GM21381 (cell line): ENCODE data around the gene NDRG3.
"Not testable (repeated sequence)": the region's sequence is repeated elsewhere in the genome, so short reads cannot be mapped to it uniquely, and the experiment has no call there.

Experiments used
- ATAC-seq: cut with Tn5 transposase; IDR thresholded peaks from one replicate; pipeline ENCODE4 v1.9.1; 2021; ENCODE audit warnings: mild to moderate bottlenecking, moderate library complexity; ENCODE audit not compliant: unreplicated experiment

The NDRG3 gene

GRCh38 chr20:36614781-36615557 is 130.9 kb downstream of the NDRG3 start:
- no peak for ATAC-seq

GRCh38 chr20:36613974-36614373 is 131.9 kb downstream of the NDRG3 start:
- no peak for ATAC-seq

GRCh38 chr20:36611625-36612024 is 134.3 kb downstream of the NDRG3 start:
- ATAC-seq: no peak

GRCh38 chr20:36608388-36608728 is 137.5 kb downstream of the NDRG3 start:
- not testable (repeated sequence) for ATAC-seq

GRCh38 chr20:36607586-36608387 is 138.1 kb downstream of the NDRG3 start:
- ATAC-seq: no peak

- no peak for ATAC-seq
Measured at GRCh38 chr20:36606158-36607066, 139.5 kb downstream of the NDRG3 start.

GRCh38 chr20:36605399-36606157 is 140.3 kb downstream of the NDRG3 start, which contains the start of gene RAB5IF:
Gene RAB5IF (plus strand): TSS chr20:36605779. CDS start chr20:36605952, 173 bp downstream.
- ATAC-seq: peak; percentile 85

GRCh38 chr20:36604952-36605398 is 140.9 kb downstream of the NDRG3 start:
- ATAC-seq: peak; percentile 23
